GM18858 (cell line): ENCODE measurements around the gene SUN5.
"Not testable (repeated sequence)": the region's sequence is repeated elsewhere in the genome, so short reads cannot be mapped to it uniquely, and the experiment has no call there.

ENCODE experiments used
- ATAC-seq: cut with Tn5 transposase; IDR thresholded peaks from one replicate; pipeline ENCODE4 v1.9.1; 2021; ENCODE audit not compliant: unreplicated experiment

The SUN5 gene, protein sequence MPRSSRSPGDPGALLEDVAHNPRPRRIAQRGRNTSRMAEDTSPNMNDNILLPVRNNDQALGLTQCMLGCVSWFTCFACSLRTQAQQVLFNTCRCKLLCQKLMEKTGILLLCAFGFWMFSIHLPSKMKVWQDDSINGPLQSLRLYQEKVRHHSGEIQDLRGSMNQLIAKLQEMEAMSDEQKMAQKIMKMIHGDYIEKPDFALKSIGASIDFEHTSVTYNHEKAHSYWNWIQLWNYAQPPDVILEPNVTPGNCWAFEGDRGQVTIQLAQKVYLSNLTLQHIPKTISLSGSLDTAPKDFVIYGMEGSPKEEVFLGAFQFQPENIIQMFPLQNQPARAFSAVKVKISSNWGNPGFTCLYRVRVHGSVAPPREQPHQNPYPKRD

GRCh38 chr20:33004141-33004751 is at the start of gene SUN5:
Gene SUN5 (minus strand): TSS chr20:33004433. CDS start chr20:33004340, 93 bp downstream.
- ATAC-seq: no peak

DNA sequence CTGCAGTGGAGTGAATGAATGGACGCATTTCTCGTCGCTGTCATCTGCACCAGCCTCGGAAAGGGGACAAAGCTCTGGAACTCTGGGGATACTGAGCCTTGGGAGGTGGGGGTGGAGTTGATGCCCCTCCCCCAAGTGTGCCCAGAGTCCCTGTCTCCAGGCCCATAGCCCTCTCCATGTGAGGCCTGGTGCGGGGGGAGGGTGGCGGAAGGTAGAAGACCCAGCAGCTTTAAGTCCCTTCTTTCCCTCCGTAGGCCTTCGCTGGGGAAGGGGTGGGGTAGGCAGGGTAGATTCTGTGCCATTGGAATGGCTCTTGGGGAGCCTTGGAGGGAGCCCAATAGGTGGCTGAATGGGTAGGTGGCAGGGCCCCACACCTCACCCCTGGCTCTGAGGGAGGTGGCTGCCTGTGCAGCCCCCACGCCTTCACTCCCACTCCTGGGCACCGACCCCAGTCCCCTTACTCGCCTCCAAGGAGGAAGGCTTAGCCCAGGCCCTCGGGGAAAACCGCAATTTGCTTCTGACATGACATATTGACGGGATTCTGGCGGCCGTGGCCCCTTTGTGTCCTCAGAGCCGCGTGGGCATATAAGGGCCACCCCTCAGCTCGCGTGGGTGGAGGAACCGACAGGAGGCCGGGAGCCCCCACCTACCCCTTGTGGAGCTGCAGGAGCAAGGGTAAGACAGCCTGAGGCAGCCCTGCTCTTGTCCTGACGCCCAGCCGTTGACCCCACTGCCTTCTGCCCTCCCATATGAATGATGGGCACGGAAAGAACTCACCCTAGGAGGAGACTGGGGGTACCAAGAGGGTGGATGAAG is 49.3 kb upstream of the SUN5 start, which contains the start of gene BPIFB3:
Gene BPIFB3, plus strand, starts transcription at position 613 of the 816 bp plus-strand sequence. CDS start 1,533 bp downstream, outside the sequence.
- ATAC-seq: no peak

GRCh38 chr20:33051333-33051732 is 47.1 kb upstream of the SUN5 start:
- ATAC-seq: no peak

GRCh38 chr20:33046412-33046811 is 42.2 kb upstream of the SUN5 start:
- no peak for ATAC-seq

DNA sequence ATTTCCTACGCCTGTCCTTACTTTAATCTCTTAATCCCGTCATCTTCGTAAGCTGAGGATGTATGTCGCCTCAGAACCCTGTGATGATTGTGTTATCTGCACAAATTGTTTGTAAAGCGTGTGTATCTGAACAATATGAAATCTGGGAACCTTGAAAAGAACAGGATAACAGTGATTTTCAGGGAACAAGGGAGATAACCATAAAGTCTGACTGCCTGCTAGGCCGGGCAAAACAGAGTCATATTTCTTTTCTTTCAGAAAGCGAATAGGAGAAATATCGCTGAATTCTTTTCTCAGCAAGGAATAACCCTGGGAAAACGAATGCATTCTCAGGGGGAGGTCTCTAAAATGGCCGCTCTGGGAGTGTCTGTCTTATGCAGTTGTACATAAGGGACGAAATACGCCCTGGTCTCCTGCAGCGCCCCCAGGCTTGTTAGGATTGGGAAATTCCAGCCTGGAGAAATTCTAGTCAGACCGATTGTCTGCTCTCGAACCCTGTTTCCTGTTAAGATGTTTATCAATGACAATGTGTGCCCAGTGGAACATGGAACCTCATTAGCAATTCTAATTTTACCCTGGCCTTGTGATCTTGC is 41.0 kb upstream of the SUN5 start:
- not testable (repeated sequence) for ATAC-seq

DNA sequence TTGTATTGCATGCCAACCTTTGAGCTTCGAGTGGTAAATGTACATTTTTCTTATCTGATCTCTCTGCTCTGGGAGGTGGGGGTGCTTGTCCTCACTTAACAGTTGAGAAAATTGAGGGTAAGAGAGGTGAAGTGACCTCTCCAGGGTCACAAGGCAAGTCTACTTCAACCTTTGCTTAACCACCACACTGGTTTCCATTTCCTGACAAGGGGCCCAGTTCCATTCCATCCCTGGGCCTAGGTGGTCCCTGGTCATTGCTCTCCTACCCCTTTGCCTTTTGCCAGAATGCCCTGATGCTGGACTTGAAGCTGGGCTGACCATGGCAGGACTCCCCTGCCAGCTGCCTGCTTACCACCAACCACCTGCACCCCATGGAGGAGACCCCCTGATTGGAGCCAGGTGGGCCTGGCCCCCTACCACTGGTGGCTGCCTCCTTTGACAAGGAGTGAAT is 39.5 kb upstream of the SUN5 start:
- no peak for ATAC-seq

GRCh38 chr20:33042983-33043730 is 38.9 kb upstream of the SUN5 start:
- no peak for ATAC-seq

- ATAC-seq: no peak
These were observed 38.2 kb upstream of the SUN5 start for GRCh38 chr20:33042430-33042829.

DNA sequence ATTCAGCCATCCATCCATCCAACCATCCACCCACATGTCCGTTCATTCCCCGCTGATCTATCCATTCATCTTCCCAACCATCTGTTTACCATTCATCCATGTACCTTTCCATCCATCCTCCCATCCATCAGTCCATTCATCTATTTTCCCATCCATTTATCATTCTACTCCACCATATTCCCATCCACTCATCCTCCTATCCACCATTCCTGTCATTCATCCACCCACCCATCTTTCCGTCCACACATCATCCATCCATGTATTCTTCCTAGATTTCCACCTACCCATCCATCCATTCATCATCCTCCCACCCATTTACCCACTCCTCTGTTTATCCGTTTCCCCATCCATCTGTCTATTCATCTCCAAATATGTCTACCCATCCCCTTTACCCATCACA is 34.0 kb upstream of the SUN5 start:
- no peak for ATAC-seq

- no peak for ATAC-seq
These were observed 33.2 kb upstream of the SUN5 start for GRCh38 chr20:33037456-33037855.

- no peak for ATAC-seq
These were observed 30.8 kb upstream of the SUN5 start for GRCh38 chr20:33034901-33035492.

- no peak for ATAC-seq
These were observed 29.9 kb upstream of the SUN5 start for GRCh38 chr20:33034115-33034514.

DNA sequence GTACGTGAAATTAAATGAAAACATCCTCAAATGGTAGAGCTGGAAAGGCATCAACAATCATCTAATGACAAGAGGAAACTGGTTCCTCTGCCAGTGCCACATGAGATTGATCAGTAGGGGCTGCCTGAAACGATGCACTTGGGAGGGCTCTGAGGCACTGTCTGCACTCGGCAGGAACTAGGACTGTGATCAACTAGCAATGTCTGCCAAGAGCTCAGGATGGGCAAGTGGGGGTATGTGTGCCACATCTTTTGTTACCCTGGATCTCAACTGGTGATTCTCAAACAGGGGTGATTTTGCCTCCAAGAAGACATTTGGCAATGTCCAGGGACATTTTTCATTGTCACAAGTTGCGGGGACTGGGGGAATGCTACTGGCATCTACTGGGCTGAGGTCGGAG is 29.1 kb upstream of the SUN5 start:
- no peak for ATAC-seq

DNA sequence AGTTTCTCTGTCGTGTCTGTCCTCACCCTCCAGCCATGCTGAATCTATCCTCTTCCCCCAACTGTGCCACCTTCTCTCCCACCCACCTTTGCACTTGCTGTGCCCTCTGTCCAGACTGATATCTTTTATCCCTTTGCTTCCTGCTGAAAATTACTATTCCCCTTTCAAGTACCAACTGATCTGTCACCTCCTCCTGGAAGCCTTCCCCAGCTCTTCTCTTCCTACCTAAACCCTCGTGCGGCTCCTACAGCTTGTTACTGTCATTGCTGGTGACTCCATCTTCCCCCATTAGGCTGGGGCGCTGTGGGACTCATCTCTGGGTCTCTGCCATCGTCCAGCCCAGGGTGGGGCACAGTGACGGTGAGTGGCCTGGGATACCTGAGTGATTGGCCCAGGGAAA is 28.3 kb upstream of the SUN5 start:
- ATAC-seq: no peak

- ATAC-seq: no peak
These were observed 27.3 kb upstream of the SUN5 start, which contains the start of gene BPIFB6 for GRCh38 chr20:33031531-33031930. Gene BPIFB6 (plus strand): TSS chr20:33031648. CDS start chr20:33031648, 0 bp downstream.

- no peak for ATAC-seq
These were observed 26.3 kb upstream of the SUN5 start for GRCh38 chr20:33030569-33030968.

DNA sequence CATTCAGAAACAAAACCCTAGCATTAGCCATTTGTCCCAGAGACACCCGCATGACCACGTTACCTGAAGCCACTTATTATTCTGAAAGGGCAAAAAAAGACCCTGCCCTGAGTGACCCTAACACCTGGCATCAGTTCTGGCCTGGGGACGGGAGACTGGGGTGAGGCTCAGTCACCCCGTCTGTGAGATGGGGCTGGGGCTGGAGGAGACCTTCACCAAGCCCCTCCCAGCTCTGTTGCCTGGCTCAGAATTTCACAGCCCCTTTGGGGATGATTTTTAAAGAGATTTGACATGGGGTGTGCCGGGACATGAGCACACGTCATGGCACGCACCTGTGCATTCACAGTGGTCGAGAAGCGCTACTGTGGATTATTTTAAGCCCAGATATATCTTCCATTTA is 25.8 kb upstream of the SUN5 start:
- ATAC-seq: no peak

DNA sequence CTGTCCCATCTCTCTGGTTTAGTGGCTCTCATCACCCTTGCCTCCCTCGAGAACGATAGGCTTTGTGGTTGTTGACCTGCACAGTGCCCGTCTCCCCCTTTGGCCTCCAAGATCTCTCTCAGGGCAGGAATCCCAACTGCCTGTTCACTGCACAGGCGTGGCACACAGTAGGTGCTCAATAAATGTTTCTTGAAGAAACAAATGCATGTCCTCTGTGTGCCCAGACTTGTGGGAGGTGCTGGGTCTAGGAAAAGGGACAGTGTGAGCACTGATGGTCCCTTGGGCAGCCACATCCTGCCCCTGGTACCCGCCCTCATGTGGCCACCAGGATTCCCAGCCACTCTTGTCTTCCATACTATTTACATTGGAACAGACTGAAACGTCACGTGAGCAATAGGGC is 24.6 kb upstream of the SUN5 start:
- no peak for ATAC-seq

- no peak for ATAC-seq
These were observed 23.8 kb upstream of the SUN5 start for GRCh38 chr20:33027769-33028751.
